Stomach (tissue), 9 donors: ENCODE measurements around the gene TNFRSF6B. TPM values are rescaled to one million over a fixed set of nuclear protein-coding genes. Genes with fewer than 3 reads are reported as not detected.
"Not testable (repeated sequence)": the region's sequence is repeated elsewhere in the genome, so short reads cannot be mapped to it uniquely, and the experiment has no call there.

ENCODE experiments used
- DNase-seq, 2 donors: peaks; one replicate each; pipeline versions ENCODE4 v3.0.0 to v3.0.0-alpha.2; 2013 to 2019
- H3K27ac ChIP-seq, 5 donors: fragments of 200-600 bp in 4 of 5; sonication (generic) in 4 of 5; one replicate each; pipeline ENCODE4 v1.5.1; 2013 to 2019; ENCODE audit warnings: mild to moderate bottlenecking in 1 of 5, moderate library complexity in 1 of 5
- H3K27me3 ChIP-seq, 3 donors: fragments of 200-600 bp; sonication (generic); one replicate each; pipeline ENCODE4 v1.5.1; 2017 to 2019; ENCODE audit warnings: mixed run types in 1 of 3
- H3K36me3 ChIP-seq, 4 donors: fragments of 200-600 bp; sonication (generic); 1 replicate in 3 of 4; 2 replicates in 1 of 4; pipeline ENCODE4 v1.5.1; 2016 to 2019
- H3K4me1 ChIP-seq, 4 donors: fragments of 200-600 bp; sonication (generic); one replicate each; pipeline ENCODE4 v1.5.1; 2016 to 2019
- H3K4me3 ChIP-seq, 4 donors: fragments of 200-600 bp; sonication (generic) in 3 of 4; one replicate each; pipeline ENCODE4 v1.5.1; 2016 to 2019; ENCODE audit warnings: mild to moderate bottlenecking in 1 of 4
- H3K9me3 ChIP-seq, 4 donors: fragments of 200-600 bp; sonication (generic); one replicate each; pipeline ENCODE4 v1.5.1; 2016 to 2019
- EP300 ChIP-seq: sonication (generic); formaldehyde crosslinking; IDR thresholded peaks from one replicate; pipeline ENCODE4 v1.6.1; 2017; ENCODE audit warnings: antibody characterized with exemption
- POLR2A ChIP-seq, 4 donors: fragments of 450-650 bp; IDR thresholded peaks; one replicate each; pipeline ENCODE4 v1.6.1; 2016; ENCODE audit warnings: antibody characterized with exemption in 4 of 4, control low read depth in 2 of 4, mild to moderate bottlenecking in 1 of 4, moderate library complexity in 1 of 4
- POLR2AphosphoS5 ChIP-seq, 3 donors: sonication (generic); formaldehyde crosslinking; IDR thresholded peaks; one replicate each; pipeline ENCODE4 v1.6.1; 2016; ENCODE audit warnings: antibody characterized with exemption in 3 of 3
- WGBS, 5 donors: extraction: QIAGEN DNeasy Blood & Tissue Kit in 3 of 5; methylation state at CpG; one replicate each; pipeline versions ENCODE4 v1.1.5 to v1.1.7; 2013 to 2018; 5-methylcytosine and 5-hydroxymethylcytosine counted together
- intact Hi-C: fragments of 100-400 bp; cut with DNase I; formaldehyde crosslinking; loops from one replicate; pipeline ENCODE4 v1.15.1; 2023; ENCODE audit warnings: low total_unique reads
- polyA plus RNA-seq, 3 donors: library from polyadenylated mRNA; stranded (reverse); fragments of 200-250 nt; gene quantifications; one replicate each; pipeline ENCODE4 v1.2.3, GENCODE V29; 2013
- total RNA-seq, 5 donors: library from RNA; depleted of rRNA; stranded (reverse); fragments of >200 nt; gene quantifications; one replicate each; pipeline versions ENCODE4 v1.1.0 to v1.2.3, GENCODE V29; 2014 to 2016
- TF ChIP-seq, protein P1 (sequence below), 7 experiments: fragments of 450-650 bp in 4 of 7; fragments of 200-600 bp in 3 of 7; sonication (generic) in 3 of 7; IDR thresholded peaks; one replicate each; pipeline ENCODE4 v1.5.1; 2016 to 2019; ENCODE audit warnings: antibody characterized with exemption in 7 of 7, control low read depth in 2 of 7, mild to moderate bottlenecking in 1 of 7
- donor health status: healthy with polysubstance abuse.
- donor health status: Bipolar disorder and iron deficiency.
- donor health status: healthy.

TNFRSF6B gene
- total and polyA plus RNA-seq, 8 donors: 1.1 to 26.2 (median 8.5) TPM; not detected in 1

DNA sequence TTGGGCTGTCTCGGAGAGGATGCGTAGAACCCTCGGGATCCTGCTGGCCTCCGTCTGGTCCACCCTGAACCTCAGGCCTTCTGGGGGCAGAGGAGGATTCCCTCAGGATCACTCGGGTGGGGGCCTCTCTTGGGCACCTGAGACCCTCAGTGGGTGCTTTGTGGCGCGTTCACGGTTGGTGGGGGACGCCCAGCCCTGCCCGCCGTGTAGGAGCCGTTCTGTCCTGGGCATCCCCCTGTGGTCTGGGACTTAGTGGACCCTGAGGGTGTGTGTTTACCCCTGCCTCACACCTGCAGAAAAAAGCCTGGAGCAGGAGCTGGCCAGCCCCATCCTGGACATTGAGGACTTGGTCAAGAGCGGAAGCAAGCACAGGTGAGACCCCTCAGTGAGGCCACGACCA lies 30.7 kb upstream of the TNFRSF6B start:
- no peaks in the 10 kb centered on the region for H3K27me3 ChIP-seq
- 90 to 96% (median 96%) methylated on average over 8 to 14 of the region's 14 CpGs for WGBS, 5 donors
- H3K36me3 ChIP-seq: peaks cover 54 to 92% (median 84%) of the 10 kb centered on the region in 4 donors
- no peak overlapping the region for H3K27ac ChIP-seq
- H3K9me3 ChIP-seq: no peaks in the 10 kb centered on the region
- intact Hi-C loops: no loop called here
- peaks cover 0 to 9% (median 0%) of the 10 kb centered on the region in 4 donors for H3K4me1 ChIP-seq
- TF ChIP-seq, protein P1, sequence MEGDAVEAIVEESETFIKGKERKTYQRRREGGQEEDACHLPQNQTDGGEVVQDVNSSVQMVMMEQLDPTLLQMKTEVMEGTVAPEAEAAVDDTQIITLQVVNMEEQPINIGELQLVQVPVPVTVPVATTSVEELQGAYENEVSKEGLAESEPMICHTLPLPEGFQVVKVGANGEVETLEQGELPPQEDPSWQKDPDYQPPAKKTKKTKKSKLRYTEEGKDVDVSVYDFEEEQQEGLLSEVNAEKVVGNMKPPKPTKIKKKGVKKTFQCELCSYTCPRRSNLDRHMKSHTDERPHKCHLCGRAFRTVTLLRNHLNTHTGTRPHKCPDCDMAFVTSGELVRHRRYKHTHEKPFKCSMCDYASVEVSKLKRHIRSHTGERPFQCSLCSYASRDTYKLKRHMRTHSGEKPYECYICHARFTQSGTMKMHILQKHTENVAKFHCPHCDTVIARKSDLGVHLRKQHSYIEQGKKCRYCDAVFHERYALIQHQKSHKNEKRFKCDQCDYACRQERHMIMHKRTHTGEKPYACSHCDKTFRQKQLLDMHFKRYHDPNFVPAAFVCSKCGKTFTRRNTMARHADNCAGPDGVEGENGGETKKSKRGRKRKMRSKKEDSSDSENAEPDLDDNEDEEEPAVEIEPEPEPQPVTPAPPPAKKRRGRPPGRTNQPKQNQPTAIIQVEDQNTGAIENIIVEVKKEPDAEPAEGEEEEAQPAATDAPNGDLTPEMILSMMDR (IDR thresholded peaks at IDR 0.05): no peak
- TF ChIP-seq EP300 (no peak), POLR2AphosphoS5 (IDR thresholded peaks at IDR 0.05) (no peak), POLR2A (IDR thresholded peaks at IDR 0.05) (no peak)
- DNase-seq: no peak
- no peak overlapping the region for H3K4me3 ChIP-seq

- H3K36me3 ChIP-seq: peaks cover 39 to 88% (median 74%) of the 10 kb centered on the region in 4 donors
Measured at GRCh38 chr20:63667858-63668257, 28.6 kb upstream of the TNFRSF6B start.

DNA sequence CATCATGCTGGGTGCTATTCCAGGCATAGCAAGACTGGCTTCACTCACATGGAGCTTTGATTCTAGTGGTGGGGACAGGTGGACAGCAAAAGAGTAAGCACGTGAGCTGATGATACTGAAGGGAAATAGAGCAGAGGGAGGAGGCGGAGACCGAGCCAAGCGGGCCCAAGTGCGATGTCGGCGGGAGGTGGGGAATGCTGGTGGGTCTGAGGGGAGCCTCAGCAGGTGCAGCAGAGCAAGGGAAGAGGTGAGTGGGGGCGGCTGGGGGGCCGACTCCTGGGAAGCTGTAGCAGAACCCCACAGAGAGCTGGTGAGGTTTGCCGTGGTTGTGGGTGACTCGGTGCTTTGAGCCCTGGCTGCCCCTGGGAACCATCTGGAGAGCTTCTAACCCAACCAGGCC lies 28.1 kb upstream of the TNFRSF6B start:
- H3K36me3 ChIP-seq: peaks cover 34 to 85% (median 74%) of the 10 kb centered on the region in 4 donors
- intact Hi-C loops: no loop called here
- WGBS, 5 donors: 92 to 96% (median 95%) methylated on average over 10 to 11 of the region's 11 CpGs
- no peak overlapping the region for H3K27ac ChIP-seq
- H3K9me3 ChIP-seq: no peaks in the 10 kb centered on the region
- no peak overlapping the region for H3K4me3 ChIP-seq
- peaks cover 0 to 6% (median 0%) of the 10 kb centered on the region in 4 donors for H3K4me1 ChIP-seq
- TF ChIP-seq POLR2AphosphoS5 (IDR thresholded peaks at IDR 0.05) (no peak), EP300 (no peak), POLR2A (IDR thresholded peaks at IDR 0.05) (no peak)
- TF ChIP-seq, protein P1 (IDR thresholded peaks at IDR 0.05): no peak
- DNase-seq: no peak
- no peaks in the 10 kb centered on the region for H3K27me3 ChIP-seq

More at GRCh38 chr20:63667858-63668257, 28.6 kb upstream of the TNFRSF6B start:
- TF ChIP-seq POLR2A (IDR thresholded peaks at IDR 0.05) (no peak), POLR2AphosphoS5 (IDR thresholded peaks at IDR 0.05) (no peak), EP300 (no peak)
- TF ChIP-seq, protein P1 (IDR thresholded peaks at IDR 0.05): no peak
- DNase-seq: no peak
- H3K4me3 ChIP-seq: no peak overlapping the region
- H3K4me1 ChIP-seq: peaks cover 0 to 6% (median 0%) of the 10 kb centered on the region in 4 donors
- no peaks in the 10 kb centered on the region for H3K9me3 ChIP-seq
- 92 to 95% (median 93%) methylated on average over 16 of the region's 16 CpGs for WGBS, 5 donors
- intact Hi-C loops: no loop called here
- H3K27me3 ChIP-seq: no peaks in the 10 kb centered on the region
- H3K27ac ChIP-seq: no peak overlapping the region

DNA sequence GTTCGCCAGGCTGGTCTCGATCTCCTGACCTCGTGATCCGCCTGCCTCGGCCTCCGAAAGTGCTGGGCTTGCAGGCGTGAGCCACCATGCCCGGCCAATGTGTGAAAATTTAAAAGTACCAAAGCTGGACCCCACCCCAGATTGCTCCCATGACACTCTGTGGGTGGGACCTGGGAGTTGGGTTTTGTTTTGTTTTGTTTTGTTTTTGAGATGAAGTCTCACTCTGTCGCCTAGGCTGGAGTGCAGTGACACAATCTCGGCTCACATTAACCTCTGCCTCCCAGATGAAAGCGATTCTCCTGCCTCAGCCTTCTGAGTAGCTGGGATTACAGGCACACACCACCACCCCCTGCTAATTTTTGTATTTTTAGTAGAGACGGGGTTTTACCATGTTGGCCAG lies 24.8 kb upstream of the TNFRSF6B start:
- H3K27me3 ChIP-seq, H3K4me3 ChIP-seq, intact Hi-C loops, H3K4me1 ChIP-seq, H3K27ac ChIP-seq, H3K9me3 ChIP-seq, DNase-seq: not testable (repeated sequence)
- H3K36me3 ChIP-seq: peaks cover 20 to 85% (median 77%) of the 10 kb centered on the region in 4 donors
- WGBS, 5 donors: 93 to 98% (median 97%) methylated on average over 12 of the region's 12 CpGs

- H3K36me3 ChIP-seq: peaks cover 16 to 84% (median 74%) of the 10 kb centered on the region in 4 donors
- intact Hi-C loops: no loop called here
Measured at GRCh38 chr20:63672666-63673065, 23.8 kb upstream of the TNFRSF6B start.

More at GRCh38 chr20:63672666-63673065, 23.8 kb upstream of the TNFRSF6B start:
- no peak for DNase-seq
- H3K9me3 ChIP-seq: no peaks in the 10 kb centered on the region
- H3K4me3 ChIP-seq: no peak overlapping the region
- H3K27ac ChIP-seq: no peak overlapping the region
- TF ChIP-seq POLR2AphosphoS5 (IDR thresholded peaks at IDR 0.05) (no peak), POLR2A (IDR thresholded peaks at IDR 0.05) (no peak), EP300 (no peak)
- TF ChIP-seq, protein P1 (IDR thresholded peaks at IDR 0.05): no peak
- no peaks in the 10 kb centered on the region for H3K27me3 ChIP-seq
- H3K4me1 ChIP-seq: no peaks in the 10 kb centered on the region
- 93 to 97% (median 93%) methylated on average over 9 to 10 of the region's 10 CpGs for WGBS, 5 donors
